Endothelial cell of umbilical vein (primary cell): Measurements from ENCODE around the gene RTN4R. TPM values are rescaled to one million over a fixed set of nuclear protein-coding genes. Genes with fewer than 3 reads are reported as not detected.

Experiments used
- BruUV-seq: library from RNA; stranded (reverse); fragments of 400-500 nt; replicated peaks from 2 replicates; lab custom pipeline; 2021; lab: Mats Ljungman, UMichigan
- CTCF ChIA-PET: fragments of 300-600, 350-600 bp; sonication (Branson Sonifier 250); formaldehyde crosslinking; loops from one replicate; lab custom pipeline; 2021; ENCODE audit warnings: antibody characterized with exemption, inconsistent platforms; lab: Charles Lee
- POLR2A ChIA-PET: fragments of 300-600, 350-600 bp; sonication (Branson Sonifier 250); formaldehyde crosslinking; loops from one replicate; lab custom pipeline; 2021; ENCODE audit warnings: antibody characterized with exemption, inconsistent platforms; lab: Charles Lee
- DNase-seq: peaks from one replicate; pipeline ENCODE4 v3.0.0-alpha.2; 2011; ENCODE audit warnings: low read depth, low spot score
- FAIRE-seq: peaks from 2 replicates; lab custom pipeline; 2011; peaks lifted over from hg19 to GRCh38; lab: Jason Lieb, UNC
- H2AFZ ChIP-seq: 2 replicates; pipeline ENCODE4 v1.6.0; 2012; ENCODE audit warnings: low read depth, low read length, control low read depth, inconsistent platforms
- H3K27ac ChIP-seq: 2 replicates; pipeline ENCODE4 v1.5.1; 2011; ENCODE audit warnings: low read depth, mild to moderate bottlenecking, control low read depth, low read length, moderate library complexity; ENCODE audit not compliant: insufficient read depth
- H3K27me3 ChIP-seq, 2 experiments: 2 replicates each; pipeline versions ENCODE4 v1.6.0 to v1.6.1; 2011; ENCODE audit warnings: low read length in 2 of 2, mixed read lengths in 1 of 2; ENCODE audit not compliant: control insufficient read depth in 2 of 2, insufficient read depth in 2 of 2
- H3K36me3 ChIP-seq, 2 experiments: 2 replicates in 1 of 2; 3 replicates in 1 of 2; pipeline ENCODE4 v1.5.1; 2011; ENCODE audit warnings: low read length in 2 of 2, mild to moderate bottlenecking in 1 of 2, moderate library complexity in 1 of 2; ENCODE audit not compliant: control insufficient read depth in 2 of 2, insufficient read depth in 2 of 2; ENCODE audit errors: extremely low read depth in 1 of 2
- H3K4me1 ChIP-seq: 3 replicates; pipeline ENCODE4 v1.5.1; 2011; ENCODE audit warnings: mild to moderate bottlenecking, low read length; ENCODE audit not compliant: control insufficient read depth, insufficient read depth; ENCODE audit errors: extremely low read depth
- H3K4me2 ChIP-seq: 2 replicates; pipeline ENCODE4 v1.6.1; 2011; ENCODE audit warnings: low read length, control low read depth, mixed read lengths; ENCODE audit not compliant: insufficient read depth
- H3K4me3 ChIP-seq, 3 experiments: fragments of 200-600 bp in 1 of 3; sonication (generic), shearing (Covaris generic) in 1 of 3; replicated peaks in 1 of 3; 2 replicates each; pipeline ENCODE4 v1.5.1; 2011 to 2016; ENCODE audit warnings: control low read depth in 3 of 3, low read length in 3 of 3, mild to moderate bottlenecking in 2 of 3, inconsistent platforms in 1 of 3, low read depth in 1 of 3, moderate library complexity in 1 of 3; ENCODE audit not compliant: insufficient read depth in 1 of 3
- H3K79me2 ChIP-seq: 2 replicates; pipeline ENCODE4 v1.6.0; 2012; ENCODE audit warnings: low read length, inconsistent platforms; ENCODE audit not compliant: control insufficient read depth, insufficient read depth
- H3K9ac ChIP-seq: replicated peaks from 2 replicates; pipeline ENCODE3; 2011; ENCODE audit warnings: low read length, control low read depth; ENCODE audit not compliant: insufficient read depth; ENCODE audit errors: extremely low read depth
- H3K9me1 ChIP-seq: replicated peaks from 3 replicates; pipeline ENCODE4 v1.6.0; 2011; ENCODE audit warnings: mild to moderate bottlenecking, low read length; ENCODE audit not compliant: control insufficient read depth, insufficient read depth; ENCODE audit errors: extremely low read depth
- H3K9me3 ChIP-seq: replicated peaks from 2 replicates; pipeline ENCODE4 v1.5.1; 2012; ENCODE audit warnings: low read length, inconsistent platforms; ENCODE audit not compliant: control insufficient read depth, insufficient read depth
- H4K20me1 ChIP-seq: replicated peaks from 2 replicates; pipeline ENCODE3; 2011; ENCODE audit warnings: mild to moderate bottlenecking, low read length; ENCODE audit not compliant: control insufficient read depth, insufficient read depth; ENCODE audit errors: extremely low read depth
- CTCF ChIP-seq, 2 donors: IDR thresholded peaks; 1 replicate in 1 of 2; 2 replicates in 1 of 2; pipeline ENCODE4 v1.5.1; 2011; ENCODE audit warnings: low read length in 2 of 2, mild to moderate bottlenecking in 2 of 2, moderate library complexity in 2 of 2, control low read depth in 1 of 2, inconsistent platforms in 1 of 2, low read depth in 1 of 2; ENCODE audit not compliant: insufficient read depth in 1 of 2; ENCODE audit errors: extremely low read depth in 1 of 2
- EZH2 ChIP-seq: IDR thresholded peaks from 2 replicates; pipeline ENCODE4 v1.6.1; 2012; ENCODE audit warnings: borderline replicate concordance, low read depth, mild to moderate bottlenecking, moderate library complexity, low read length, inconsistent platforms; ENCODE audit not compliant: severe bottlenecking
- FOS ChIP-seq: IDR thresholded peaks from 2 replicates; pipeline ENCODE4 v1.6.1; 2011; ENCODE audit warnings: mild to moderate bottlenecking, low read length, moderate library complexity, borderline replicate concordance; ENCODE audit not compliant: insufficient read depth
- GATA2 ChIP-seq: IDR thresholded peaks from 2 replicates; pipeline ENCODE4 v1.7.0; 2011; ENCODE audit warnings: low read depth, mild to moderate bottlenecking, moderate library complexity, mixed read lengths, low read length; ENCODE audit not compliant: insufficient read length, insufficient read depth
- JUN ChIP-seq: IDR thresholded peaks from 2 replicates; pipeline ENCODE4 v1.6.1; 2011; ENCODE audit warnings: borderline replicate concordance, low read depth; ENCODE audit not compliant: insufficient read length, insufficient read depth
- MAX ChIP-seq: IDR thresholded peaks from 2 replicates; pipeline ENCODE4 v1.6.1; 2011; ENCODE audit not compliant: insufficient read depth, insufficient read length
- MYC ChIP-seq: IDR thresholded peaks from one replicate; pipeline ENCODE4 v1.6.1; 2011; ENCODE audit warnings: mild to moderate bottlenecking, low read depth, low read length
- POLR2A ChIP-seq: IDR thresholded peaks from 2 replicates; pipeline ENCODE4 v1.6.1; 2012; ENCODE audit warnings: low read depth, mild to moderate bottlenecking, control low read depth, low read length
- POLR2AphosphoS5 ChIP-seq: IDR thresholded peaks from 2 replicates; pipeline ENCODE4 v1.6.1; 2012; ENCODE audit warnings: low read depth, mild to moderate bottlenecking, control low read depth, low read length, moderate library complexity; ENCODE audit not compliant: insufficient read depth
- dilution Hi-C: fragments of 300-500 bp; cut with MboI; formaldehyde crosslinking; loops from one replicate; pipeline ENCODE4 v1.15.0; 2019; ENCODE audit warnings: low sequenced_read_pairs; ENCODE audit not compliant: extremely low pct_ligation_motif_present
- intact Hi-C: fragments of 100-400 bp; cut with micrococcal nuclease; formaldehyde crosslinking; loops from one replicate; pipeline ENCODE4 v1.10.0; 2022
- polyA plus RNA-seq, 4 experiments: library from polyadenylated mRNA; depleted of rRNA in 3 of 4; stranded (reverse) in 3 of 4; unstranded in 1 of 4; fragments of >200 nt; gene quantifications; 2 replicates each; pipeline versions ENCODE4 v1.2.1 to v1.2.3, GENCODE V29; 2011 to 2012; ENCODE audit warnings: missing spikeins in 1 of 4
- total RNA-seq: library from RNA; stranded (reverse); gene quantifications from 2 replicates; pipeline ENCODE4 v1.2.3, GENCODE V29; 2021

The RTN4R gene
- total and polyA plus RNA-seq, 2 donors (not counting 3 experiments of a cell fraction or from before 2014, with no cell fraction given), result 1.2 to 2.2 TPM

DNA sequence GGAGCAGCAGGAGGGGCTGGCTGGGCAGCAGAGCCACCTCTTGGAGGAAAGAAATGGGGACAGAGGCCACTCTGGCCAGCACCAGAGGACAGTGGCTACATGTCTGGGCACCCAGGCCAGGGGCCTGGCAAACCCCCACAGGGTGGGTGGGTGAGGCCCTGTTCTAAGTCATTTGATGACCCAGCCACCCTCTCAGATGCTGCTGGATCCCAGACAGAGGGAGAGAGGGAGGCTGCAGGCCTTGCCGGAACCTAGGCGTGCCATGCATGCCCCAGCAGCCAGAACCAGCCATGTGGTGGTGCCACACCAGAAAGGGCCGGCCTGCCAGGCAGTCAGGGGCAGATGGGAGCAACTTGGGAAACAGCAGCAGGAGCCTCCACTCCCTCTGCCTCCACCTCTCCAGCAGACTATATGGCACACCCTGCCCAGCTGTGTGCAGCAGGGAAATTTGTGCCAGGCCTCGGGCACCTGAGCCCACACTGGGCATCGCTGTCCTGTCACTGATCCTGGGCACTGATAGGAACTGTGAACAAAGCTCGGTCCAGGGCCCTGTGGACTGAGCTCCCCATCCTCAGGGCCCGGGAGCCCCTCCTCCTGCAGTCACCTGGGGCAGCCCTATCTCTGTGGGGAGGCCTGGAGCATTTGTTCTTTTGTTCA is 45.2 kb downstream of the RTN4R start:
- no peaks in the 10 kb centered on the region for H4K20me1 ChIP-seq
- no peaks in the 10 kb centered on the region for H3K36me3 ChIP-seq
- FAIRE-seq (no peak), DNase-seq (no peak)
- POLR2A ChIA-PET, result no interaction called here
- dilution Hi-C loops, result no loop called here
- H3K9me3 ChIP-seq, result no peaks in the 10 kb centered on the region
- H3K27ac ChIP-seq, result no peak overlapping the region
- CTCF ChIA-PET, result interaction anchor here (0.8 kb wide), 1 partner anchor 12 kb away, joined by 3 read pairs; no protein-coding TSS in a partner anchor
- no peak overlapping the region for H2AFZ ChIP-seq
- H3K27me3 ChIP-seq, result no peaks in the 10 kb centered on the region
- TF ChIP-seq CTCF (IDR thresholded peaks at IDR 0.05; ENCODE audit: extremely low read depth in 1 of 2, insufficient read depth in 1 of 2, low read depth in 1 of 2, low read length in 2 of 2), result no peak
- no peak for TF ChIP-seq GATA2
- TF ChIP-seq JUN, result no peak
- no peak for TF ChIP-seq FOS
- TF ChIP-seq MAX, result no peak
- no peak for TF ChIP-seq MYC
- no peak for TF ChIP-seq EZH2
- TF ChIP-seq POLR2A, result no peak
- no peak for TF ChIP-seq POLR2AphosphoS5
- H3K4me2 ChIP-seq, result no peak overlapping the region
- H3K79me2 ChIP-seq, result no peaks in the 10 kb centered on the region
- H3K9me1 ChIP-seq, result no peaks in the 10 kb centered on the region
- intact Hi-C loops, result no loop called here
- no peak overlapping the region for H3K4me3 ChIP-seq
- no TSS peak for BruUV-seq
- no peak overlapping the region for H3K9ac ChIP-seq
- H3K4me1 ChIP-seq, result no peaks in the 10 kb centered on the region
